Activated CD4-positive, alpha-beta memory T cell treated with anti-CD3 and anti-CD28 coated beads for 36 hours (primary cell): ENCODE data around the gene TAF1B. TPM values are rescaled to one million over a fixed set of nuclear protein-coding genes. Genes with fewer than 3 reads are reported as not detected.

Source experiments
- CTCF ChIA-PET: fragments of 350-600 bp; sonication (Branson Sonifier 250); formaldehyde crosslinking; loops from one replicate; lab custom pipeline; 2021; ENCODE audit warnings: antibody characterized with exemption, inconsistent platforms; lab: Charles Lee
- POLR2A ChIA-PET: fragments of 350-600 bp; sonication (Branson Sonifier 250); formaldehyde crosslinking; loops from one replicate; lab custom pipeline; 2021; ENCODE audit warnings: antibody characterized with exemption; lab: Charles Lee
- DNase-seq: peaks from one replicate; pipeline ENCODE4 v3.0.0-alpha.2; 2020
- H3K27ac Mint-ChIP-seq: one replicate; pipeline ENCODE4 v1.8.0; 2021; ENCODE audit warnings: mixed read lengths
- H3K27me3 Mint-ChIP-seq: one replicate; pipeline ENCODE4 v1.8.0; 2021; ENCODE audit warnings: mixed read lengths
- H3K36me3 Mint-ChIP-seq: one replicate; pipeline ENCODE4 v1.8.0; 2021; ENCODE audit warnings: mixed read lengths
- H3K4me1 Mint-ChIP-seq: one replicate; pipeline ENCODE4 v1.8.0; 2021; ENCODE audit warnings: low read depth, mixed read lengths
- H3K4me3 Mint-ChIP-seq: one replicate; pipeline ENCODE4 v1.8.0; 2021; ENCODE audit warnings: mild to moderate bottlenecking, mixed read lengths
- H3K9me3 Mint-ChIP-seq: one replicate; pipeline ENCODE4 v1.8.0; 2021; ENCODE audit warnings: mixed read lengths
- intact Hi-C: fragments of 100-400 bp; cut with micrococcal nuclease; formaldehyde crosslinking; loops from one replicate; pipeline ENCODE4 v1.15.1; 2023
- total RNA-seq, 2 experiments: library from RNA; stranded (reverse); gene quantifications; one replicate each; pipeline ENCODE4 v1.2.3, GENCODE V29; 2021

The TAF1B gene
- total RNA-seq, 2 experiments from 2014 or later = 32.6 TPM

- no peak overlapping the region for H3K4me3 Mint-ChIP-seq
- H3K9me3 Mint-ChIP-seq = peaks cover 2% of the 10 kb centered on the region
- peaks cover 36% of the 10 kb centered on the region for H3K4me1 Mint-ChIP-seq
- intact Hi-C loops = no loop called here
- no peak for DNase-seq
- ChIA-PET POLR2A (no interaction called here), CTCF (interaction anchor here (1.7 to 12.0 kb wide), 3 partner anchors 11 to 159 kb away, joined by 7 to 100 read pairs (median 7); no protein-coding TSS in a partner anchor)
- no peak overlapping the region for H3K27ac Mint-ChIP-seq
- H3K27me3 Mint-ChIP-seq = peaks cover 2% of the 10 kb centered on the region
- no peaks in the 10 kb centered on the region for H3K36me3 Mint-ChIP-seq
Measured at GRCh38 chr2:9972621-9973479, 129.6 kb downstream of the TAF1B start.

- Mint-ChIP-seq H3K36me3 (no peaks in the 10 kb centered on the region), H3K4me1 (peaks cover 41% of the 10 kb centered on the region), H3K4me3 (no peak overlapping the region), H3K27me3 (peaks cover 2% of the 10 kb centered on the region), H3K9me3 (peaks cover 7% of the 10 kb centered on the region), H3K27ac (no peak overlapping the region)
- intact Hi-C loops = no loop called here
- DNase-seq = no peak
- POLR2A ChIA-PET = interaction anchor here (2.0 kb wide), 1 partner anchor 11 kb away, joined by 7 read pairs; no protein-coding TSS in a partner anchor
- CTCF ChIA-PET = interaction anchor here (1.5 kb wide), 1 partner anchor 74 kb away, joined by 4 read pairs; no protein-coding TSS in a partner anchor
Measured at GRCh38 chr2:9973690-9974089, 130.4 kb downstream of the TAF1B start.

- H3K27me3 Mint-ChIP-seq = peaks cover 2% of the 10 kb centered on the region
- H3K27ac Mint-ChIP-seq = no peak overlapping the region
- CTCF ChIA-PET = interaction anchor here (0.6 to 1.5 kb wide), 3 partner anchors 10 to 73 kb away, joined by 3 to 12 read pairs (median 4); no protein-coding TSS in a partner anchor
- H3K9me3 Mint-ChIP-seq = peaks cover 7% of the 10 kb centered on the region
- H3K4me3 Mint-ChIP-seq = no peak overlapping the region
- POLR2A ChIA-PET = interaction anchor here (2.0 kb wide), 1 partner anchor 10 kb away, joined by 7 read pairs; no protein-coding TSS in a partner anchor
- intact Hi-C loops = no loop called here
- peaks cover 41% of the 10 kb centered on the region for H3K4me1 Mint-ChIP-seq
- H3K36me3 Mint-ChIP-seq = no peaks in the 10 kb centered on the region
- DNase-seq = no peak
Measured at GRCh38 chr2:9974343-9974742, 131.1 kb downstream of the TAF1B start.

GRCh38 chr2:9975328-9975727 is 132.1 kb downstream of the TAF1B start:
- peaks cover 2% of the 10 kb centered on the region for H3K27me3 Mint-ChIP-seq
- intact Hi-C loops = no loop called here
- ChIA-PET POLR2A (interaction anchor here (2.0 kb wide), 1 partner anchor 9 kb away, joined by 7 read pairs; no protein-coding TSS in a partner anchor), CTCF (interaction anchor here (0.6 to 1.2 kb wide), 2 partner anchors 9 to 61 kb away, joined by 3 to 12 read pairs; no protein-coding TSS in a partner anchor)
- no peaks in the 10 kb centered on the region for H3K36me3 Mint-ChIP-seq
- no peak overlapping the region for H3K4me3 Mint-ChIP-seq
- no peak overlapping the region for H3K27ac Mint-ChIP-seq
- DNase-seq = no peak
- peaks cover 7% of the 10 kb centered on the region for H3K9me3 Mint-ChIP-seq
- peaks cover 47% of the 10 kb centered on the region for H3K4me1 Mint-ChIP-seq

- Mint-ChIP-seq H3K9me3 (peaks cover 7% of the 10 kb centered on the region), H3K27ac (peak overlapping the region; percentile 16), H3K27me3 (peaks cover 2% of the 10 kb centered on the region), H3K4me1 (peaks cover 53% of the 10 kb centered on the region), H3K36me3 (no peaks in the 10 kb centered on the region), H3K4me3 (peak overlapping the region; percentile 7)
- ChIA-PET POLR2A (no interaction called here), CTCF (interaction anchor here (0.9 to 1.0 kb wide), 2 partner anchors 9 to 177 kb away, joined by 3 to 7 read pairs; no protein-coding TSS in a partner anchor)
- intact Hi-C loops = loop anchor here (2.0 kb wide), 1 partner anchor 73 kb away; no protein-coding TSS in a partner anchor
- peak; percentile 70 for DNase-seq
Measured at GRCh38 chr2:9975805-9976447, 132.7 kb downstream of the TAF1B start.

- POLR2A ChIA-PET = interaction anchor here (1.0 kb wide), 2 partner anchors 14 to 15 kb away, joined by 3 read pairs; no protein-coding TSS in a partner anchor
- H3K4me3 Mint-ChIP-seq = no peak overlapping the region
- intact Hi-C loops = loop anchor here (5.0 kb wide), 1 partner anchor 138 kb away; the partner anchor contains the start of gene TAF1B
Measured at GRCh38 chr2:9979977-9980376, 136.7 kb downstream of the TAF1B start.

GRCh38 chr2:9980520-9980919 is 137.2 kb downstream of the TAF1B start:
- Mint-ChIP-seq H3K27me3 (peaks cover 5% of the 10 kb centered on the region), H3K4me3 (no peak overlapping the region), H3K4me1 (peaks cover 36% of the 10 kb centered on the region), H3K27ac (no peak overlapping the region), H3K9me3 (peaks cover 7% of the 10 kb centered on the region), H3K36me3 (no peaks in the 10 kb centered on the region)
- CTCF ChIA-PET = interaction anchor here (1.6 to 6.9 kb wide), 3 partner anchors 13 to 180 kb away, joined by 3 to 100 read pairs (median 6); no protein-coding TSS in a partner anchor
- POLR2A ChIA-PET = interaction anchor here (1.0 kb wide), 2 partner anchors 13 to 15 kb away, joined by 3 read pairs; no protein-coding TSS in a partner anchor
- DNase-seq = no peak
- intact Hi-C loops = loop anchor here (5.0 kb wide), 1 partner anchor 138 kb away; the partner anchor contains the start of gene TAF1B

More at GRCh38 chr2:9979977-9980376, 136.7 kb downstream of the TAF1B start:
- Mint-ChIP-seq H3K27me3 (peaks cover 5% of the 10 kb centered on the region), H3K9me3 (peaks cover 7% of the 10 kb centered on the region), H3K4me1 (peaks cover 41% of the 10 kb centered on the region), H3K27ac (no peak overlapping the region), H3K36me3 (no peaks in the 10 kb centered on the region)
- CTCF ChIA-PET = interaction anchor here (1.6 to 2.3 kb wide), 3 partner anchors 68 to 179 kb away, joined by 3 to 13 read pairs (median 4); no protein-coding TSS in a partner anchor
- DNase-seq = peak; percentile 54

- Mint-ChIP-seq H3K4me3 (no peak overlapping the region), H3K36me3 (no peaks in the 10 kb centered on the region), H3K27ac (no peak overlapping the region), H3K9me3 (peaks cover 7% of the 10 kb centered on the region), H3K4me1 (peaks cover 26% of the 10 kb centered on the region), H3K27me3 (peaks cover 5% of the 10 kb centered on the region)
- intact Hi-C loops = loop anchor here (5.0 kb wide), 1 partner anchor 139 kb away; the partner anchor contains the start of gene TAF1B
- DNase-seq = no peak
- ChIA-PET POLR2A (interaction anchor here (0.6 kb wide), 1 partner anchor 106 kb away, joined by 3 read pairs; no protein-coding TSS in a partner anchor), CTCF (interaction anchor here (1.2 to 6.9 kb wide), 4 partner anchors 15 to 182 kb away, joined by 3 to 100 read pairs (median 25); no protein-coding TSS in a partner anchor)
Measured at GRCh38 chr2:9981655-9982054, 138.4 kb downstream of the TAF1B start.

- H3K36me3 Mint-ChIP-seq = no peaks in the 10 kb centered on the region
- peaks cover 5% of the 10 kb centered on the region for H3K27me3 Mint-ChIP-seq
- peaks cover 7% of the 10 kb centered on the region for H3K9me3 Mint-ChIP-seq
- CTCF ChIA-PET = interaction anchor here (0.6 to 6.9 kb wide), 5 partner anchors 12 to 168 kb away, joined by 3 to 100 read pairs (median 44); no protein-coding TSS in a partner anchor
- no peak for DNase-seq
- intact Hi-C loops = loop anchor here (5.0 kb wide), 1 partner anchor 140 kb away; the partner anchor contains the start of gene TAF1B
- H3K4me1 Mint-ChIP-seq = peaks cover 23% of the 10 kb centered on the region
- H3K4me3 Mint-ChIP-seq = no peak overlapping the region
- POLR2A ChIA-PET = no interaction called here
- no peak overlapping the region for H3K27ac Mint-ChIP-seq
Measured at GRCh38 chr2:9982248-9982647, 139.0 kb downstream of the TAF1B start.

GRCh38 chr2:9982891-9983290 is 139.6 kb downstream of the TAF1B start:
- Mint-ChIP-seq H3K27me3 (peaks cover 5% of the 10 kb centered on the region), H3K36me3 (no peaks in the 10 kb centered on the region), H3K27ac (no peak overlapping the region), H3K4me1 (peaks cover 23% of the 10 kb centered on the region), H3K9me3 (peaks cover 5% of the 10 kb centered on the region), H3K4me3 (no peak overlapping the region)
- no peak for DNase-seq
- ChIA-PET CTCF (interaction anchor here (0.6 to 6.9 kb wide), 7 partner anchors 12 to 169 kb away, joined by 3 to 149 read pairs (median 44); no protein-coding TSS in a partner anchor), POLR2A (no interaction called here)
- intact Hi-C loops = loop anchor here (5.0 kb wide), 1 partner anchor 141 kb away; the partner anchor contains the start of gene TAF1B
